ENCODE data around the gene IMMP2L. TPM values are rescaled to one million over a fixed set of nuclear protein-coding genes. Genes with fewer than 3 reads are reported as not detected.

Gene IMMP2L
- total RNA-seq, 2 experiments from 2014 or later, result 5.2 to 6.5 TPM

- H3K4me1 Mint-ChIP-seq, result no peaks in the 10 kb centered on the region
- no peak for DNase-seq
- H3K4me3 Mint-ChIP-seq, result no peak overlapping the region
- ChIA-PET POLR2A (no interaction called here), CTCF (interaction anchor here (0.7 kb wide), 1 partner anchor 952 kb away, joined by 5 read pairs; no protein-coding TSS in a partner anchor)
- H3K27me3 Mint-ChIP-seq, result no peaks in the 10 kb centered on the region
- H3K27ac Mint-ChIP-seq, result no peak overlapping the region
- H3K36me3 Mint-ChIP-seq (ENCODE audit: low read depth), result peaks cover 4% of the 10 kb centered on the region
- H3K9me3 Mint-ChIP-seq, result no peaks in the 10 kb centered on the region
Measured at GRCh38 chr7:111537134-111537533, 25.2 kb downstream of the IMMP2L start.

DNA sequence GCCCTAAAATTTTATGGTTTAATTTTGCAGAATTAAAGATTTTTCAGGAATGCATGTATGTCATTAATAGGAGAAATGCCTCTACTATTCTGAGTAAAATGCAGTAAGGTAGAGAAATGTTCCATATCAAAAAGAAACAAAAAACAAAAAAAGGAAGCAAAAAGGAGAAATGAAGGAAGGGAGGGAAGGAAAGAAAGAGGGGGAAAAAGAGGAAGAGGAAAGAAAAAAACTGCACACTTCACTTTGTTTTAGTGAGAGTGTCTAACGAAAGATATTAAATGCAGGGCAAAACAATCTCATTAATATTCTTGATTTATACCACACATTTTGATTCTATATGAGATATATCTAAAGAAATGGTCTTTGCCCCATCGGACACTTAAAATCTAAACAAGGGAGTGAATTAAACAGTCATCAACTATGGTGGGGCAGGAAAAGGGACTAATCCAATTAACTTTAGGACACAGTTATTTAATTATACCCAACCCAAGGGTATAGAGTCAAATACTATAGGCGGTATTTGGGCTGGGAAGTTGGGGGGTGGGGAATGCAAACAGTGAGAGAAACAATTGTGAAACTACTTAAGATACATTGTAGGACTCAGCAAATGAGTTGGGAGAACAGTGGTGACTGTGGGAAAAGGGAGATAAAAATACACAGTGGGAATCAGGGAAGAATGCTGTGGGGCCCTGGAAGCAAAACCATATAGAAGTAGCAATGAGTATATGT lies 27.0 kb downstream of the IMMP2L start:
- DNase-seq, result no peak
- no peaks in the 10 kb centered on the region for H3K9me3 Mint-ChIP-seq
- H3K4me3 Mint-ChIP-seq, result no peak overlapping the region
- ChIA-PET CTCF (no interaction called here), POLR2A (no interaction called here)
- peak overlapping the region; percentile 21 for H3K27ac Mint-ChIP-seq
- no peaks in the 10 kb centered on the region for H3K4me1 Mint-ChIP-seq
- H3K27me3 Mint-ChIP-seq, result no peaks in the 10 kb centered on the region
- peaks cover 5% of the 10 kb centered on the region for H3K36me3 Mint-ChIP-seq (ENCODE audit: low read depth)

- DNase-seq, result no peak
- Mint-ChIP-seq H3K27me3 (no peaks in the 10 kb centered on the region), H3K36me3 (ENCODE audit: low read depth) (peaks cover 2% of the 10 kb centered on the region), H3K4me1 (peaks cover 7% of the 10 kb centered on the region), H3K27ac (no peak overlapping the region), H3K4me3 (no peak overlapping the region), H3K9me3 (no peaks in the 10 kb centered on the region)
- ChIA-PET CTCF (interaction anchor here (1.2 kb wide), 1 partner anchor 625 kb away, joined by 3 read pairs; no protein-coding TSS in a partner anchor), POLR2A (no interaction called here)
Measured at GRCh38 chr7:111532625-111533024, 29.7 kb downstream of the IMMP2L start.

DNA sequence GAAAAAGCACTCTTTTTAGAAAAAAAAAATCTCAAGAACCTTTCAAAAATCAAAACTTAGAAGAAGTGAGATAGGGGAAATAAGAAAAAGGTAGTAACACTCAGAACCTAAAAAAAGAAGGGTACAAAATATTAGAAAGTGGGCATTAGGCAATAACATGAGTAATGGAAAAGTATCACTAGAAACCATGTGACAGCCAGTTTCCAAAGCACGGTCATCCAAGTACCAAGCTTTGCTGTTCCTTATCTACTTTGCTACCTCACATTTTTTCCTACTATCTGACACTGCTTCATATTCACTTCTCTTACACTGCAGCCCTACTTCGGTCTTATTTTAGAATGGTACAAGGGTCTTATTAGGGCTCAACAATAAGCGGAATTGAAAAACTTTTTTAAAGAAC lies 30.3 kb downstream of the IMMP2L start:
- no peaks in the 10 kb centered on the region for H3K9me3 Mint-ChIP-seq
- no peak overlapping the region for H3K4me3 Mint-ChIP-seq
- H3K27ac Mint-ChIP-seq, result no peak overlapping the region
- no peaks in the 10 kb centered on the region for H3K27me3 Mint-ChIP-seq
- peaks cover 2% of the 10 kb centered on the region for H3K36me3 Mint-ChIP-seq (ENCODE audit: low read depth)
- H3K4me1 Mint-ChIP-seq, result peaks cover 7% of the 10 kb centered on the region
- ChIA-PET CTCF (no interaction called here), POLR2A (no interaction called here)
- DNase-seq, result no peak

DNA sequence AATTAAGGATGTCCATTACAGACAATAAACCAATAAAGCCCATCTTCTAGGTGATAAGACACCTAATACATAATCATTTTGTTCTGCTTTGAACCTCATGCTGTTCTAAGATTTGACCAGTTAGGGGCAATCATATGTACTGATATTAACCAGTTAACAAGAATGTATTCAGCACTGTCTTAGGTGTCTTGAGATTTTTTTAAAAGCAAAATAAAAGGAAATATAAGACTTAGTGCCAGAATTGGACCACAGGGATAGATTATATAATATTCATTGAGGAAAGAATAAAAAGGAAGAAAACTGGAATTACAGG lies 32.0 kb downstream of the IMMP2L start:
- no peak overlapping the region for H3K4me3 Mint-ChIP-seq

DNA sequence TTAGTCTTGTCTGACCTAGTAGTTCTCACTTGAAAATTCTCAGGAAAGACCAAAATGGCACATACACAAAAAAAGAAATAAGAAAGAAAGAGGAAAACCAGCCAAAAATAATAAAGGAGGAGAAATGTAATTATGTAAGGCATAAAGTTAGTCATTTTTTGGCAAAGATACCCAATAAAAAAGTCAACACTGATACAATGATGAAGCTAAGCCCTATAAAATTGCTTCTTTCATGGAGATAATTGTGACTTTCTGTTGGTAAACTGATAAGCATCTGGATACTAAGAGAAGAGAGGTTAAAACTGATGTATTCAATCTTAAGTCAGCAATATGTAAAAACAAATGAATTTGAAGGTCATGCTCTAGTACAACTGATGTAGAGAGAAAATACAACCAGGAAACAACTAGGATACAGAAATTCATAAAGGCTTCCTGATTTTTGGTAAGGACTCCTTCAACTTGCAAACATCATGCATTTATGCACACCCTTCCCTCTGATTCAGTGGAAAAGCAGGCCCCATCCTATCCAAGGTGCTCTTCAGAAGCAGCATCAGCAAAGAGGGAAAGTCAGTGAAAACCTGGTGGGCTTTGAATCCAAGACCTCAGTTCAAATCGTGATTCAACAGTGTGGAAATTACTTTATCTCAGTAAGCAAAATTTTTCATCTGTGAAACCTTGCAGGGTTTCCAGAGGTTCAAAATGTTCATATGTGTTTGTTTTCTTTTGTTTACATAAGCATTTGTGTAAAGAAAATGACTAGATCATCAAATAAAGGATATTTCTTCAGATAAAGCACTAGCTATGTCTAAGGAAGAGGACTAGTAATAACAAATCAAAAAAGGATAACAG lies 32.6 kb downstream of the IMMP2L start:
- no peak for DNase-seq
- Mint-ChIP-seq H3K36me3 (ENCODE audit: low read depth) (peaks cover 2% of the 10 kb centered on the region), H3K4me1 (peaks cover 7% of the 10 kb centered on the region), H3K27ac (no peak overlapping the region), H3K4me3 (no peak overlapping the region), H3K27me3 (no peaks in the 10 kb centered on the region), H3K9me3 (no peaks in the 10 kb centered on the region)
- CTCF ChIA-PET, result interaction anchor here (0.7 kb wide), 1 partner anchor 431 kb away, joined by 3 read pairs; no protein-coding TSS in a partner anchor
- POLR2A ChIA-PET, result no interaction called here

More for the DNA sequence above, 32.0 kb downstream of the IMMP2L start:
- peaks cover 2% of the 10 kb centered on the region for H3K36me3 Mint-ChIP-seq (ENCODE audit: low read depth)
- H3K4me1 Mint-ChIP-seq, result peaks cover 7% of the 10 kb centered on the region
- ChIA-PET CTCF (interaction anchor here (0.7 kb wide), 1 partner anchor 432 kb away, joined by 3 read pairs; no protein-coding TSS in a partner anchor), POLR2A (no interaction called here)
- H3K27ac Mint-ChIP-seq, result no peak overlapping the region
- DNase-seq, result no peak
- H3K27me3 Mint-ChIP-seq, result no peaks in the 10 kb centered on the region
- no peaks in the 10 kb centered on the region for H3K9me3 Mint-ChIP-seq

DNA sequence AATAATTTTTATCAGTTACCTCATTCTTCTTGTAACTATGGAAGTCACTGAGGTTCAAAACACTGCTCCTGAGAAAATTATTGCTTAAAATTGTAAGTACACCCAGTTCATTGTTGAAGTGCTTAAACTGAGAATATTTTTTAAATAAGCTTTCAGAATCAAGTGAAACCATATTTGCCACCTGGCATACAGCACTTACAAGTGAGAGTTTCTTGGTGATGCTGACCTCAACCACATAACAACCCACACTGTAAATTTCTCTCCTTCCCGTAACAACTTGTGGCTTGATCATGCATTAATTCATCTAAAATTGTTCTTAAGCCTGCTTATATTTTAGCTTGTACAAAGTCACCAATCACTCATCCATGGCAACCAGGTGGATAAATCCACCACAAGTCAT lies 34.0 kb downstream of the IMMP2L start:
- no peaks in the 10 kb centered on the region for H3K9me3 Mint-ChIP-seq
- DNase-seq, result no peak
- no peak overlapping the region for H3K4me3 Mint-ChIP-seq
- H3K36me3 Mint-ChIP-seq (ENCODE audit: low read depth), result peaks cover 2% of the 10 kb centered on the region
- POLR2A ChIA-PET, result no interaction called here
- CTCF ChIA-PET, result no interaction called here
- peaks cover 7% of the 10 kb centered on the region for H3K4me1 Mint-ChIP-seq
- H3K27me3 Mint-ChIP-seq, result no peaks in the 10 kb centered on the region
- no peak overlapping the region for H3K27ac Mint-ChIP-seq

DNA sequence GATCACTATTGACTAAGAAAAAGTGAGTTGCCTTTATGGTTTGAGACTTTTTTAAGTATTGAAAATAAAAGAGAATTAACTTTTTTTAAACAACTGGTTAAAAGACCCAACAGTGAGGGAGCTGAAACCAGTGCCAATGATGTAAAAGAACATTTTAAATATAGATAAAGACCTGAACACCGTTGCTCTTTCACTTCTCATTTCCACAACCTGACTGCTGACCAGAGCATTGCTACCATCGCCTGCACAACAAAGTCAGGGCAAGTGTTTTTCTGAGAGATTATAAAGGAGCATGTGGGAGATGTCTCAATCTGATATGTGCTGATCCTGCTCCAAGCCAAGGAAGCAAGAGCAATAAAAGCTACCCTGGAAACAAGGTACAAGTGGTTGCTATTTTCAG lies 34.7 kb downstream of the IMMP2L start:
- Mint-ChIP-seq H3K36me3 (ENCODE audit: low read depth) (peaks cover 2% of the 10 kb centered on the region), H3K9me3 (no peaks in the 10 kb centered on the region), H3K27me3 (no peaks in the 10 kb centered on the region), H3K4me1 (peaks cover 7% of the 10 kb centered on the region), H3K27ac (no peak overlapping the region), H3K4me3 (no peak overlapping the region)
- CTCF ChIA-PET, result no interaction called here
- POLR2A ChIA-PET, result no interaction called here
- DNase-seq, result no peak

DNA sequence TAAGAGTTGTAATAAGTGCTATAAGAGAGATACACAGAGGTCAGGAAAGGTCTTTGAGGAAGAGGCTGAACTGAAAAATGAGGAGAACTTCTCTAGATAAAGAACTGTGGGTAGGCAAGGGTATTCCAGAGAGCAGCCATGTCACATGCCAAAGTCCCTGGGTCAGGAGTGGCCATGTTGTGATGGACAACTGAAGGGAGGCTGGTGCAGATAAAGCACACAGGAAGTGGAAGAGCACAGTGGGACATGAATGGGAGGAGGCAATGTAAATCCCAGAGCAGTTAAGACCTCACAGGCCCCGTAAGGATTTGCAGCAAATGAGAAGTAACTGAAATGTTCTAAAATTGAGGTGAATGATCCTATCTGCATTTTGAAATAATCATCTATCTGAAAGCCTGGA lies 37.2 kb downstream of the IMMP2L start:
- ChIA-PET POLR2A (no interaction called here), CTCF (no interaction called here)
- no peak overlapping the region for H3K27ac Mint-ChIP-seq
- no peaks in the 10 kb centered on the region for H3K9me3 Mint-ChIP-seq
- peaks cover 7% of the 10 kb centered on the region for H3K4me1 Mint-ChIP-seq
- H3K4me3 Mint-ChIP-seq, result no peak overlapping the region
- H3K36me3 Mint-ChIP-seq (ENCODE audit: low read depth), result no peaks in the 10 kb centered on the region
- no peak for DNase-seq
- H3K27me3 Mint-ChIP-seq, result no peaks in the 10 kb centered on the region

GRCh38 chr7:111521660-111522059 lies 40.6 kb downstream of the IMMP2L start:
- Mint-ChIP-seq H3K27ac (no peak overlapping the region), H3K4me1 (no peaks in the 10 kb centered on the region), H3K9me3 (no peaks in the 10 kb centered on the region), H3K4me3 (no peak overlapping the region), H3K36me3 (ENCODE audit: low read depth) (no peaks in the 10 kb centered on the region), H3K27me3 (no peaks in the 10 kb centered on the region)
- no peak for DNase-seq
- ChIA-PET CTCF (no interaction called here), POLR2A (no interaction called here)

DNA sequence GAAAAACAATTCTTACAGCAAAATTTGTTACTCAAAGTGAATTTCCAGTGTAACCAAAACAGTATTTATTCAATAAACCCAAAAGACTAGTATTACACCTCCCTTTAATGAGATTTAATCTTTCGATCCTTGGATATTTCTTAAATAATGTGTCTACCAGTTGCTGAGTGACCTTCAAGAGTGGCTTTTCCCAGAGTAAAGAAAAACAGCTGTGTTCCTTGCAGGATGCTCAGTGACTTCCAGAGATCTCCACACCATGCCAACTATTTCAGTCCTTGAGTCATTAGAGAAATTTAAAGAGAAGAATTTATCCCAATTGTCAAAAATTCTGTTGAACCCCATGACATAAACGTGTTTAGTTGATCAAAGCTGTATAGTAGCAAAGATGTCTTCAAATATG lies 44.0 kb downstream of the IMMP2L start:
- H3K36me3 Mint-ChIP-seq (ENCODE audit: low read depth), result no peaks in the 10 kb centered on the region
- DNase-seq, result no peak
- POLR2A ChIA-PET, result no interaction called here
- H3K4me3 Mint-ChIP-seq, result no peak overlapping the region
- no peaks in the 10 kb centered on the region for H3K9me3 Mint-ChIP-seq
- no peaks in the 10 kb centered on the region for H3K27me3 Mint-ChIP-seq
- no peaks in the 10 kb centered on the region for H3K4me1 Mint-ChIP-seq
- no peak overlapping the region for H3K27ac Mint-ChIP-seq
- CTCF ChIA-PET, result no interaction called here

DNA sequence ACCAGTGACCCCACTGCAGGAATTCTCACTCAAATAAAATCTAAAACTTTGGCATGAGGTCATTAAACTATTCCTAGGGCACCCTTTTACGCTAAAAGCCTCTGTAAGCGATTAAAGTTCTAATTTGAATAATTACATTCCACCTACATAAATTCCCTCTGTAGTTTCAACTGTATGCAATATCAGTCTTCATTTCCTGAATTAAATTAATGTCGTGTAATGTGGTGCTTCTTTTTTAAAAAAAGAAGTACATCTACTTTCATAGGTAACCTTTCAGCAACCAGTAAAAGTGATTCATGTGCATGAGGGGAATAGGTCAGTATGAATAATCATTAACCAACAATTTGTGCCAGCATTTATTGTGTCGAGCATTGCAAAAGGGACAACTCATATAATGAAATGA lies 44.7 kb downstream of the IMMP2L start:
- Mint-ChIP-seq H3K27me3 (no peaks in the 10 kb centered on the region), H3K36me3 (ENCODE audit: low read depth) (no peaks in the 10 kb centered on the region), H3K4me1 (no peaks in the 10 kb centered on the region), H3K27ac (no peak overlapping the region), H3K4me3 (no peak overlapping the region), H3K9me3 (no peaks in the 10 kb centered on the region)
- CTCF ChIA-PET, result no interaction called here
- POLR2A ChIA-PET, result no interaction called here
- no peak for DNase-seq

DNA sequence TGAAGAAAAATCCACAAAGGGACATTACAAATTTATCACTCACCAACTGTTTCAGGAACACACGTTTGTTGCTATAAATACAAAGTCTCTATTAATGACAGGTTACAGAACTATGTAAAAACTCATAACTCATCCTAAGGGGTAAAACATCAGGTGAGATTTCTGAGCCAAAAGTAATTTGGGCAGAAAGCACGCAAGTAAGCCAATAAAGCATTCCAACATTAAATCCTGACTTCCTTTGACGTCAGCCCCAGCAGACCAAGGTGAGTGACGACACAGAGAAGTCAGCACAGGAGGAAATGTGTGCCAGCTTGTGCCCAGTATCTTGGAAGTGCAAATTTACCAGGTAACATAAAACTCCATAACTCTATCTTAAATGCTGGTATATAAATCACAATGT lies 45.7 kb downstream of the IMMP2L start:
- Mint-ChIP-seq H3K4me3 (no peak overlapping the region), H3K9me3 (no peaks in the 10 kb centered on the region), H3K4me1 (no peaks in the 10 kb centered on the region), H3K27ac (no peak overlapping the region), H3K36me3 (ENCODE audit: low read depth) (no peaks in the 10 kb centered on the region), H3K27me3 (no peaks in the 10 kb centered on the region)
- POLR2A ChIA-PET, result no interaction called here
- CTCF ChIA-PET, result no interaction called here
- DNase-seq, result no peak

Data from activated CD4-positive, alpha-beta T cell treated with anti-CD3 and anti-CD28 coated beads, Interleukin-2, amount 10 ng/mL, durations not matched to agents 7 days and 5 days (primary cell).